Measurements from ENCODE around the gene MMD2.
A peak's percentile ranks its signal among the peaks of the same experiment; 100 is the strongest.
"Not testable (repeated sequence)": the region's sequence is repeated elsewhere in the genome, so short reads cannot be mapped to it uniquely, and the experiment has no call there.

MMD2 gene

DNA sequence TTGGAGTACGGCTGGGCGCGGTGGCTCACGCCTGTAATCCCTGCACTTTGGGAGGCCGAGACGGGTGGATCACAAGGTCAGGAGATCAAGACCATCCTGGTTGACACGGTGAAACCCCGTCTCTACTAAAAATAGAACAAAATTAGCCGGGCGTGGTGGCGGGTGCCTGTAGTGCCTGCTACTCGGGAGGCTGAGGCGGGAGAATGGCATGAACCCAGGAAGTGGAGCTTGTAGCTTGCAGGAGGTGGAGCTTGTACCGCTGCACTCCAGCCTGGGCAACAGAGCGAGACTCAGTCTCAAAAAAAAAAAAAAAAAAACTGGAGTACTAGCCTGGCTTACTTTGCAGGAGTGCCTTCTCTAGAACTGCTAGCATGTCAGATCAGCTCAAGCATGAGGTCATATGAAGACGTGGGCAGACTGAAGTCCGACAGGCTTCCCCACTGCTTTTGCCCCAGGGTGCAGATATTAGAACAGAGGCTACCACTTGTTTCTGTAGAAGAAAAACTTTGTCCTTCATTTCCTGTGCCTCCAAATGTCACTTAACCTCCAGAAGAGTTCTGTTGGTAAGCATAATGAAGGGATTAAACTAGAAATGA lies 22.4 kb upstream of the MMD2 start:
- H3K9ac ChIP-seq (ENCODE audit: low read depth, low read length); H3K4me1 ChIP-seq (ENCODE audit: control insufficient read depth, insufficient read depth, low read length); H3K4me3 ChIP-seq (ENCODE audit: low read depth, low read length); H3K27me3 ChIP-seq (ENCODE audit: control insufficient read depth, insufficient read depth, low read length); H3K27ac ChIP-seq (ENCODE audit: low read depth, low read length); H3K9me3 ChIP-seq (ENCODE audit: control insufficient read depth, insufficient read depth, low read length): not testable (repeated sequence)
- H3K36me3 ChIP-seq (ENCODE audit: control insufficient read depth, insufficient read depth, low read length): peaks cover 65% of the 10 kb centered on the region

DNA sequence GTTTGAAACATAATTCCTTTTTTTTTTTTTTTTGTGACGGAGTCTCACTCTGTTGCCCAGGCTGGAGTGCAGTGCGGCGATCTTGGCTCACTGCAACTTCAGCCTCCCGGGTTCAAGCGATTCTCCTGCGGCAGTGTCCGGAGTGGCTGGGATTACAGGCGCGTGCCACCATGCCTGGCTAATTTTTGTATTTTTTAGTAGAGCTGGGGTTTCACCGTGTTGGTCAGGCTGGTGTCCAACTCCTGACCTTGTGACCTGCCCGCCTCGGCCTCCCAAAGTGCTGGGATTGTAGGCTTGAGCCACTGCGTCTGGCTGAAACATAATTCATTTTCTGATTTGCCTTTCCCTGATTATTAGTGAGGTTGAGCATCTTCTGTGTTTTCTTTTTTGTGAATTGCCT lies 16.6 kb upstream of the MMD2 start:
- H3K4me3 ChIP-seq (ENCODE audit: low read depth, low read length); H3K27me3 ChIP-seq (ENCODE audit: control insufficient read depth, insufficient read depth, low read length); H3K9me3 ChIP-seq (ENCODE audit: control insufficient read depth, insufficient read depth, low read length); H3K4me1 ChIP-seq (ENCODE audit: control insufficient read depth, insufficient read depth, low read length); H3K27ac ChIP-seq (ENCODE audit: low read depth, low read length); H3K9ac ChIP-seq (ENCODE audit: low read depth, low read length): not testable (repeated sequence)
- H3K36me3 ChIP-seq (ENCODE audit: control insufficient read depth, insufficient read depth, low read length): peaks cover 37% of the 10 kb centered on the region

DNA sequence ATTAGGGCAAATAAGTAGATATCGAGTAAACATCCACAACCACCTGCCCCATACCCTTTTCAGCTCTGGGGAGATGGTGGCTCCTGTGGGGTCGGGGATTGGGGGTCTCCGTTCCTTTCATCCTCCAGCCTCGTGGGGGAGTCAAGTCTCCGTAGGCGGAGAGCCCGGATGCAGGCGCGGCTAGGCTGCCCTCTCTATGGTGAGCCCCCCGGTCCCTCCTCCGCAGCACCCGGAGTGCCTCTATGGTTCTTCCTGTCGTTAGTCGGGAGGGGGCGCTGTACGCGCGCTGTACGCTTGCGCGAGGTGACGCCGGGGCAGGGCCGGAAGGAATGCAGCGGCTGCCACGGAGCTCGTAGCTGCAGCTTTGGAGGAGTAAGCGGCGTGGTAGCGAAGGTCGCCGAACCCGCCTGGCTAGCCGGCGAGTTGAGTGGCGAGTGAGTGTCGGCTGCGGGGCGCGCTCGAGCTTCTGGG lies 14.8 kb upstream of the MMD2 start:
- Histone ChIP-seq H3K4me1 (ENCODE audit: control insufficient read depth, insufficient read depth, low read length) (no peaks in the 10 kb centered on the region), H3K9me3 (ENCODE audit: control insufficient read depth, insufficient read depth, low read length) (no peaks in the 10 kb centered on the region), H3K4me3 (ENCODE audit: low read depth, low read length) (peak overlapping the region; percentile 69), H3K27me3 (ENCODE audit: control insufficient read depth, insufficient read depth, low read length) (no peaks in the 10 kb centered on the region), H3K9ac (ENCODE audit: low read depth, low read length) (peak overlapping the region; percentile 66), H3K27ac (ENCODE audit: low read depth, low read length) (peak overlapping the region; percentile 92), H3K36me3 (ENCODE audit: control insufficient read depth, insufficient read depth, low read length) (peaks cover 28% of the 10 kb centered on the region)

DNA sequence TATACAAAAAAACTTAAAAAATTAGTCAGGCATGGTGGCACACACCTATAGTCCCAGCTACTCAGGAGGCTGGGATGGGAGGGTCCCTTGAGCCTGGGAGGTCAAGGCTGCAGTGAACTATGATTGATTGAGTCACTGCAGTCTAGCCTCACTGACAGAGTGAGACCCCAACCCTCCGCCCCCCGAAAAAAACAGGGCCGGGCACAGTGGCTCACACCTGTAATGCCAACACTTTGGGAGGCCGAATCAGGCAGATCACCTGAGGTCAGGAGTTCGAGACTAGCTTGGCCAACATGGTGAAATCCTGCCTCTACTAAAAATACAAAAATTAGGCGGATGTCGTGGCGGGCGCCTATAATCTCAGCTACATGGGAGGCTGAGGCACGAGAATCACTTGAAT lies 13.5 kb upstream of the MMD2 start:
- not testable (repeated sequence) for H3K4me3 ChIP-seq (ENCODE audit: low read depth, low read length); H3K9me3 ChIP-seq (ENCODE audit: control insufficient read depth, insufficient read depth, low read length); H3K4me1 ChIP-seq (ENCODE audit: control insufficient read depth, insufficient read depth, low read length); H3K9ac ChIP-seq (ENCODE audit: low read depth, low read length); H3K27me3 ChIP-seq (ENCODE audit: control insufficient read depth, insufficient read depth, low read length); H3K27ac ChIP-seq (ENCODE audit: low read depth, low read length)
- H3K36me3 ChIP-seq (ENCODE audit: control insufficient read depth, insufficient read depth, low read length): peaks cover 15% of the 10 kb centered on the region

DNA sequence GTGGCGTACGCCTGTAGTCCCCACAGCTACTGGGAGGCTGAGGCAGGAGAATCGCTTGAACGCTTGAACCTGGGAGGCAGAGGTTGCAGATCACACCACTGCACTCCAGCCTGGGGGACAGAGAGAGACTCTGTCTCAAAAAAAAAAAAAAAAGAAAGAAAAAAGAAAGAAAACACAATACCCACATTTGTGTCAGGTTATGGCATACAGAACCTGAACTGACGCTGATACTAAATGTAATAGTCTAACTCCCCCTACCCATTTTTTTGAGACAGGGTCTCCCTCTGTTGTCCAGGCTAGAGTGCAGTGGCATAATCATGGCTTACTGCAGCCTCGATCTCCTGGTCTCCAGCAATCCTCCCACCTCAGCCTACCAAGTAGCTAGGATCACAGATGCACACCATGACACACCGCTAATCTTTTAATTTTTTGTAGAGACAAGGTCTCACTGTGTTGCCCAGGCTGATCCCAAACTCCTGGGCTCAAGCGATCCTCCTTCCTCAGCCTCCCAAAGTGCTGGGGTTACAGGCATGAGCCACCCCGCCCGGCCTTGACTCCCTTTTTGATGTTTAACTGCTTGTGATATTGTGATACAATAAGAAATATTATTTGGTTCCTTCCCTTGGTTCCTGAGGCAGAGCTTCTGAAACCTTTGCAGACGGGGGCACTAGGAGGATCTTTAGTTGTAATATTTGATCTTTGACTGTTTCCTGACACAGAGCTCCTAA lies 6.5 kb upstream of the MMD2 start:
- Histone ChIP-seq H3K36me3 (ENCODE audit: control insufficient read depth, insufficient read depth, low read length) (no peaks in the 10 kb centered on the region), H3K9ac (ENCODE audit: low read depth, low read length) (no peak overlapping the region), H3K27ac (ENCODE audit: low read depth, low read length) (no peak overlapping the region), H3K4me1 (ENCODE audit: control insufficient read depth, insufficient read depth, low read length) (no peaks in the 10 kb centered on the region), H3K27me3 (ENCODE audit: control insufficient read depth, insufficient read depth, low read length) (no peaks in the 10 kb centered on the region), H3K9me3 (ENCODE audit: control insufficient read depth, insufficient read depth, low read length) (no peaks in the 10 kb centered on the region), H3K4me3 (ENCODE audit: low read depth, low read length) (no peak overlapping the region)

DNA sequence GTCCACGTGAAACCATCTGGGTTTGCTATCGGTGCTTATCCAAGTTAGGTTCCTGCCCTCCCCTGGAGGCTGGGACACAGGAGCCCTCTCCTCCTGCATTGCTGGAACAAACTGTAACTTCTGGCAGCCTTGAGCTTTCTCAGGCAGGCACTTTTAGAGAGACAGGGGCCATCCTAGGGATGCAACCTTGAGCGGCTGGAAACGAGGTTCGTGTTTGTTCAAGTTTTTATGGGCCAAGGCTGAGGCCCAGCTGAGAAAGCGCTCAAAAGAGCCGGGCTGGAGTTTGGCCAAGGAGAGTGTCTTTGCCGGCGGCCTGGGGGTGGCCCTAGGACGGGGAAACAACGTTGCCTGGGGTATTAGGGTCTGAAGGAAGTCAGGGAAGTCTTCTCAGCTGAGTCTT lies 5.5 kb upstream of the MMD2 start:
- Histone ChIP-seq H3K9me3 (ENCODE audit: control insufficient read depth, insufficient read depth, low read length) (no peaks in the 10 kb centered on the region), H3K36me3 (ENCODE audit: control insufficient read depth, insufficient read depth, low read length) (no peaks in the 10 kb centered on the region), H3K4me3 (ENCODE audit: low read depth, low read length) (no peak overlapping the region), H3K27ac (ENCODE audit: low read depth, low read length) (no peak overlapping the region), H3K9ac (ENCODE audit: low read depth, low read length) (no peak overlapping the region), H3K27me3 (ENCODE audit: control insufficient read depth, insufficient read depth, low read length) (no peaks in the 10 kb centered on the region), H3K4me1 (ENCODE audit: control insufficient read depth, insufficient read depth, low read length) (no peaks in the 10 kb centered on the region)

DNA sequence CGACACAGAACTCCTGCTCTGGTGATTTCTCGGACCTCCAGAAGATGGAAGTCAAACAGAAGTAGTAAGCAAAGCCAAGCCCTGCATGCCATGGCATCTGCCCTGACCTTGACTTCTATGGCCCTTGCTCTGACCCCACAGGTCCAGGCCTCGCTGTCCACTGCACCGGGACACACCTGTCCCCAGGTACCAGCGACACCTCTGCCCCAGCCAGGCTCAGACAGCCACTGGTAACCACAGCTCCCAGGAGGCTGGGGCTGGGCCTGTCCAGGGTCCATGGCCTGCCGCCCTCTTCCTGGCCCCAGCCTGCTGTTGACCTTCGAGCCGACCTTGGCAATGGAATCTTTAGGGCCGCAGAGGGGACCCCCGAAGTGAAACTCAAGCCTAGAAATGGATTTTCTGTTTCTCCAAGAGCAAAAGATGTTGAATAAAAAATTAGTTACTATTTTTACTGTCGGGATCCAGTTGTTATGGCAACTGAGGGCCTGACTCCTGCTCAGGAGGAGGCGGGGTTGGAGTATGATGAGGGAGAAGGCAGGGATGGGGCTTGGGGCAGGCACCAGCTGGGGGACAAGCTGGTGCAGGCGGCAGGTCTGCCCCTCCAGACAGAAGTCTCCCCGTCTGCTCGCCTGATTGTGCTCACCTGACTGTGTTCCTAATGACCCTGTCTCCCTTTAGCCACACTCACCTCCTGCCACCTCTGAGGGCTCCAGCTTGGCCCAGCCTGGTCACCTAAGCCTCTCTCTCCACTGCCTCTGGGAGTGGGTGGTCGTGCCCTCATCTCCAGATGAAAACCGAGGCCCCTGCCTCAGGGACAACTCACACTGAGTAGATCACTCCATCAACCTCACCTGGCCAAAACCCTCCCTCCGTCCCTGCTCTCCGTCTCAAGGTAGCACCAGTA lies 4.1 kb upstream of the MMD2 start:
- no peaks in the 10 kb centered on the region for H3K4me1 ChIP-seq (ENCODE audit: control insufficient read depth, insufficient read depth, low read length)
- no peaks in the 10 kb centered on the region for H3K9me3 ChIP-seq (ENCODE audit: control insufficient read depth, insufficient read depth, low read length)
- H3K36me3 ChIP-seq (ENCODE audit: control insufficient read depth, insufficient read depth, low read length): no peaks in the 10 kb centered on the region
- H3K27me3 ChIP-seq (ENCODE audit: control insufficient read depth, insufficient read depth, low read length): peaks cover 8% of the 10 kb centered on the region
- no peak overlapping the region for H3K4me3 ChIP-seq (ENCODE audit: low read depth, low read length)
- no peak overlapping the region for H3K9ac ChIP-seq (ENCODE audit: low read depth, low read length)
- no peak overlapping the region for H3K27ac ChIP-seq (ENCODE audit: low read depth, low read length)

DNA sequence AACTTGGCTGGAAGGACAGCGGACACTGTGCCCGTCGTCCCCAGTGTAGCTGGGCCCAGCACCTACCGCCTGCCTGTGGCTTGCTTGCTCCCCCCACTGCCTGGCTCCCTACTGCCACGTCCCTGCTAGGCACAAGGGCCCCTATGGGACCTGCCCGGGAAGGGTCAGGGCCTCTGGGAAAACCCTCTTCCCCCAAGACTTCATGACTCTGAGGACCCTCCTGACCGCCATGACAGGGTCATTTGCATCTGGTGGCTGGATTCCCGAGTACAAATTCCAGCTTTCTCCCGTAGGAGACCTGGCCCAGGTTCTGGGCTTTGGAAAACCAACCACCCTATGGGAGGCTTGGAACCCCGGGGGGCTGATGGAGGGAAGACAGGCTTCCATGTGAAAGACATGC lies 1.4 kb upstream of the MMD2 start:
- Histone ChIP-seq H3K4me1 (ENCODE audit: control insufficient read depth, insufficient read depth, low read length) (no peaks in the 10 kb centered on the region), H3K9ac (ENCODE audit: low read depth, low read length) (no peak overlapping the region), H3K36me3 (ENCODE audit: control insufficient read depth, insufficient read depth, low read length) (no peaks in the 10 kb centered on the region), H3K9me3 (ENCODE audit: control insufficient read depth, insufficient read depth, low read length) (no peaks in the 10 kb centered on the region), H3K4me3 (ENCODE audit: low read depth, low read length) (no peak overlapping the region), H3K27me3 (ENCODE audit: control insufficient read depth, insufficient read depth, low read length) (peaks cover 26% of the 10 kb centered on the region), H3K27ac (ENCODE audit: low read depth, low read length) (no peak overlapping the region)

DNA sequence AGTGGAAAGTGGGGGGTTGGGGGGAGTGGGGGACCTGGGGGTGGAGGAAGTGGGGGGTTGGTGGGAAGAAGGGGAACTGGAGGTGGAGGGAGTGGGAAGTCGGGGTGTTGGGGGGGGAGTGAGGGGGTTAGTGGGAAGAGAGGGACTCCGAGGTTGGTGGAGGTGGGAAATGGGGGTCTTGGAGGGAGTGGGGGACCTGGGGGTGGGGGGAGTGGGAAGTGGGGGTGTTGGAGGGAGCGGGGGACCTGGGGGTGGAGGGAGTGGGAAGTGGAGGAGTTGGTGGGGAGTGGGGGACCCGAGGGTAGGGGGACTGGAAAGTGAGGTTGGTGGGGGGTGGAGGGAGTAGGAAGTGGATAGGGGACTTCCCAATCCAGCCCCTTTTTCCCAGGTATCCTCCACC lies 906 bp upstream of the MMD2 start:
- H3K4me3 ChIP-seq (ENCODE audit: low read depth, low read length): no peak overlapping the region
- H3K27ac ChIP-seq (ENCODE audit: low read depth, low read length): no peak overlapping the region
- no peaks in the 10 kb centered on the region for H3K4me1 ChIP-seq (ENCODE audit: control insufficient read depth, insufficient read depth, low read length)
- no peak overlapping the region for H3K9ac ChIP-seq (ENCODE audit: low read depth, low read length)
- no peaks in the 10 kb centered on the region for H3K9me3 ChIP-seq (ENCODE audit: control insufficient read depth, insufficient read depth, low read length)
- no peaks in the 10 kb centered on the region for H3K36me3 ChIP-seq (ENCODE audit: control insufficient read depth, insufficient read depth, low read length)
- H3K27me3 ChIP-seq (ENCODE audit: control insufficient read depth, insufficient read depth, low read length): peaks cover 26% of the 10 kb centered on the region

DNA sequence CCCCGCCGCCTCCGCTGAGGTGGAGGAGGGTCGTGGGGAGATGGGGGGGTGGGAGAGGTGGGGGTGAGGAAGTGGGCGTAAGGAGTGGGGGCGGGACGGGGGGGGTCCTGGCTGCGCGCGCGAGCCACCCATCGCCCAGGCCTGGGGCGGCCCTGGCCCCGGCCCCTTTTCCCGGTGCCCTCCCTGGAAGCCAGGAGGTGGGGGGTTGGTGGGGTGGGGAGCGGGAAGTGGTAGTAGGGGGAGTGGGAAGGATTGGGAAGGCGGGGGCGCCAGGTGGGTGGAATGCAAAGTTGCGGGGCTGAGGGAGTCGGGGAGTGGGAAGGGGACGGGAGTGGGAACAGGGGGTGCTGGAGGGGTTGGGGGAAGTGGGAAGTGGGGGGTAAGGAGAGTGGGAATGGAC lies 319 bp upstream of the MMD2 start:
- H3K27ac ChIP-seq (ENCODE audit: low read depth, low read length): no peak overlapping the region
- no peaks in the 10 kb centered on the region for H3K4me1 ChIP-seq (ENCODE audit: control insufficient read depth, insufficient read depth, low read length)
- no peak overlapping the region for H3K4me3 ChIP-seq (ENCODE audit: low read depth, low read length)
- H3K9me3 ChIP-seq (ENCODE audit: control insufficient read depth, insufficient read depth, low read length): no peaks in the 10 kb centered on the region
- peaks cover 26% of the 10 kb centered on the region for H3K27me3 ChIP-seq (ENCODE audit: control insufficient read depth, insufficient read depth, low read length)
- H3K36me3 ChIP-seq (ENCODE audit: control insufficient read depth, insufficient read depth, low read length): no peaks in the 10 kb centered on the region
- H3K9ac ChIP-seq (ENCODE audit: low read depth, low read length): no peak overlapping the region

Data from HUES48 (cell line).